Heart right ventricle (tissue), 16 donors: ENCODE results near the gene PLA2G4C. TPM values are rescaled to one million over a fixed set of nuclear protein-coding genes. Genes with fewer than 3 reads are reported as not detected.

Experiments used
- ATAC-seq, 8 donors: fragments of 200-7000 bp; cut with Tn5 transposase; one replicate each; pipeline ENCODE4 v1.9.1; 2020; ENCODE audit warnings: mild to moderate bottlenecking in 8 of 8, moderate library complexity in 8 of 8, moderate number of reproducible peaks in 1 of 8
- DNase-seq, 2 donors: peaks; one replicate each; pipeline ENCODE4 v3.0.0-alpha.2; 2020
- H3K27ac ChIP-seq, 10 donors: fragments of 200-600 bp; sonication (generic) in 2 of 10; one replicate each; pipeline versions ENCODE4 v1.5.0 to v1.8.0; 2020 to 2022; ENCODE audit warnings: mild to moderate bottlenecking in 3 of 10
- H3K27me3 ChIP-seq, 7 donors: fragments of 200-600 bp; one replicate each; pipeline ENCODE4 v1.8.0; 2021 to 2022; ENCODE audit warnings: mild to moderate bottlenecking in 2 of 7
- H3K36me3 ChIP-seq, 9 donors: fragments of 200-600 bp; sonication (generic) in 1 of 9; one replicate each; pipeline versions ENCODE4 v1.5.0 to v1.8.0; 2020 to 2022; ENCODE audit warnings: mild to moderate bottlenecking in 2 of 9
- H3K4me1 ChIP-seq, 9 donors: fragments of 200-600 bp; sonication (generic) in 1 of 9; one replicate each; pipeline versions ENCODE4 v1.5.0 to v1.8.0; 2020 to 2022; ENCODE audit warnings: mild to moderate bottlenecking in 4 of 9
- H3K4me3 ChIP-seq, 10 donors: fragments of 200-600 bp; sonication (generic) in 2 of 10; one replicate each; pipeline versions ENCODE4 v1.5.0 to v1.8.0; 2020 to 2022; ENCODE audit warnings: mild to moderate bottlenecking in 7 of 10, moderate library complexity in 2 of 10
- H3K9me3 ChIP-seq, 11 donors: fragments of 200-600 bp in 10 of 11; sonication (generic) in 2 of 11; one replicate each; pipeline versions ENCODE4 v1.5.0 to v1.8.0; 2013 to 2022; ENCODE audit warnings: mild to moderate bottlenecking in 2 of 11, control low read depth in 1 of 11, moderate library complexity in 1 of 11
- WGBS, 2 donors: extraction: QIAGEN DNeasy Blood & Tissue Kit; methylation state at CpG; one replicate each; pipeline ENCODE4 v1.1.7; 2013; ENCODE audit warnings: inconsistent platforms in 1 of 2; 5-methylcytosine and 5-hydroxymethylcytosine counted together
- intact Hi-C, 10 donors: fragments of 100-400 bp; cut with DNase I; formaldehyde crosslinking; loops; one replicate each; pipeline versions ENCODE4 v1.11.1 to v1.14.2; 2022
- polyA plus RNA-seq, 2 donors: library from polyadenylated mRNA; stranded (reverse); fragments of 200-250 nt; gene quantifications; one replicate each; pipeline ENCODE4 v1.2.3, GENCODE V29; 2013
- total RNA-seq, 10 donors: library from RNA; stranded (reverse); fragmentation: NEBNext Ultra II Directional in 3 of 10; extraction: Animal tissue kit (Norgen Biotek cat#: 25700) in 3 of 10; gene quantifications; one replicate each; pipeline versions ENCODE4 v1.2.1 to v1.2.4, GENCODE V29; 2021 to 2023
- TF ChIP-seq, protein P1 (sequence below), 9 donors: fragments of 200-600 bp; sonication (generic) in 2 of 9; IDR thresholded peaks; one replicate each; pipeline versions ENCODE4 v1.5.0 to v1.8.0; 2021 to 2022; ENCODE audit warnings: antibody characterized with exemption in 9 of 9, mild to moderate bottlenecking in 5 of 9, moderate library complexity in 1 of 9
- donor health status: Arrhythmogenic right ventricular cardiomyopathy.
- donor health status: ischemic (EF 13 %, LVEDD 7.1; RV severe dilation, severe dysfunction).
- donor health status: healthy with polysubstance abuse.
- donor health status: DM: no; HTN: yes; CAD: no.
- donor health status: DM: no; HTN: no; CAD: no.
- donor health status: ischemic (EF 25% LVEDD 6.9; RV normal size, moderate dysfunction).
- donor health status: ischemic (EF 25% LVEDD 5.7; RV mildly dilated, moderate dysfunction).
- donor health status: healthy.
- donor health status: DM: yes; HTN: yes; CAD: no.
- donor health status: Ischemic cardiomyopathy.
- donor health status: ischemic (EF 35%, LVEDD 5.7; RV mildly dilated, moderate dysfunction).
- donor health status: nonischemic (EF 11% LVEDD 7.7; RV severe dilation, severe dysfunction).
- donor health status: DM: yes; HTN: yes; CAD: no.
- donor health status: PGD.
- donor health status: ischemic (EF 29% LVEDD 5.4; RV normal size, mild dysfunction).
- donor health status: nonischemic (EF 23%, LVEDD 6.1; RV moderate dilation, normal function).

Gene PLA2G4C
- total and polyA plus RNA-seq, 12 donors: 15.0 to 71.2 (median 46.3) TPM

DNA sequence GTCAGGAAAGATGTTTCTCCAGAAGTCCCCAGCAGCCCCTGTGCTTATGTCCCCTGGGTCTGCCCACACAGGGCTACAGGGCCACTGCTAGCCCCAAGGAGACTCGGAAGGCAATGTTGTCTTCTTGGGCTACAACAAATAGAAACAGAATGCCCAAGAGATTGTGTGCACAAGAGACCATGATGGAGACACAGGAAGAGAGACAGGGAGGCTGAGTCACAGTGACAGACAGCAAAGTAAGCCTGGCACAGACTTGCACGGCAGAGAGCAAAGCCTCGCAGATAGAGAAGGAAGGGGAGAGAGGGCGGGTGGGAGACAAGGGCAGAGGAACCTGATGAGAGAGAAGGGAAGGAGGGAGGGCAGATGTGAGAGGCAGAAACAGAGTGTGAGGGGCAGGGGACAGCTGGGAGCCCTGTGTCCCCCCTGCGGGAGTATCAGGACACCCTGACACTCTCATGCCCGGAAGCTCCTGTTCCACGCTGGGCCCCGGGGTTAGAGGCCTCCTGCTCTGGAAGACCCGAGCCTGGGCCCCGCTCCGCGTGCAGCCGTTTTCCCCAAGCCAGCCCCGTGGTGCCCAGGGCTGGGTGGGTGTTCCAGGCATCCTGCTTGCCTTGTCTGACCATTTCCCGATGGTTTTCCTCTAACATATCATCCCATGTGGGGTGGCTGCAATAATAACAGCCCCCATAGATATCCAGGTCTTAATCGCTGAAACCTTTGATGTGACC is 2.7 kb upstream of the PLA2G4C start:
- H3K4me1 ChIP-seq: peaks cover 0 to 34% (median 19%) of the 10 kb centered on the region in 9 donors
- no peak for ATAC-seq
- 80 to 88% methylated on average over 16 of the region's 16 CpGs for WGBS, 2 donors
- no peaks in the 10 kb centered on the region for H3K9me3 ChIP-seq
- H3K27me3 ChIP-seq: no peaks in the 10 kb centered on the region
- no peak for DNase-seq
- H3K36me3 ChIP-seq: peaks cover 0 to 15% (median 0%) of the 10 kb centered on the region in 9 donors
- H3K27ac ChIP-seq: no peak overlapping the region
- intact Hi-C loops: no loop called here
- no peak overlapping the region for H3K4me3 ChIP-seq
- TF ChIP-seq, protein P1, sequence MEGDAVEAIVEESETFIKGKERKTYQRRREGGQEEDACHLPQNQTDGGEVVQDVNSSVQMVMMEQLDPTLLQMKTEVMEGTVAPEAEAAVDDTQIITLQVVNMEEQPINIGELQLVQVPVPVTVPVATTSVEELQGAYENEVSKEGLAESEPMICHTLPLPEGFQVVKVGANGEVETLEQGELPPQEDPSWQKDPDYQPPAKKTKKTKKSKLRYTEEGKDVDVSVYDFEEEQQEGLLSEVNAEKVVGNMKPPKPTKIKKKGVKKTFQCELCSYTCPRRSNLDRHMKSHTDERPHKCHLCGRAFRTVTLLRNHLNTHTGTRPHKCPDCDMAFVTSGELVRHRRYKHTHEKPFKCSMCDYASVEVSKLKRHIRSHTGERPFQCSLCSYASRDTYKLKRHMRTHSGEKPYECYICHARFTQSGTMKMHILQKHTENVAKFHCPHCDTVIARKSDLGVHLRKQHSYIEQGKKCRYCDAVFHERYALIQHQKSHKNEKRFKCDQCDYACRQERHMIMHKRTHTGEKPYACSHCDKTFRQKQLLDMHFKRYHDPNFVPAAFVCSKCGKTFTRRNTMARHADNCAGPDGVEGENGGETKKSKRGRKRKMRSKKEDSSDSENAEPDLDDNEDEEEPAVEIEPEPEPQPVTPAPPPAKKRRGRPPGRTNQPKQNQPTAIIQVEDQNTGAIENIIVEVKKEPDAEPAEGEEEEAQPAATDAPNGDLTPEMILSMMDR (IDR thresholded peaks at IDR 0.05): no peak

DNA sequence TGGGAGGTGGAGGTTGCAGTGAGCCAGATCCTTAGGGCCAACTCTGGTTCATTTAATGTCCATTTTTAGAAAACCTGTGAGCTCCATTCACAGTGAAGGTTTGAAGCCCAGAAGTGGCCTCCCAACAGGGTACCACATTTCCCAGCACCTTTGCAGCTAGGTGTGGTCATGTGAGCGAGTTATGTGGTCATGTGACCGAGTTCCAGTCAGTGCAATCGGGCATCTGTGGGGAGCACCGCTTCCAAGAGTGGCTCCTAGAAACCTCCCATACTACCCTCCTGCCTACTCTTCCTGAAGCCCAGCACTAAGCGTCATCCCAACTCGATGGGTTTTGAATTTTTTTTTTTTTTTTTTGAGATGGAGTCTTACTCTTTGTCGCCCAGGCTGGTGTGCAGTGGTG is 663 bp upstream of the PLA2G4C start:
- peaks cover 0 to 12% (median 0%) of the 10 kb centered on the region in 9 donors for H3K36me3 ChIP-seq
- peaks cover 0 to 40% (median 27%) of the 10 kb centered on the region in 9 donors for H3K4me1 ChIP-seq
- H3K4me3 ChIP-seq: peak overlapping the region in 3 of 10 donors; percentile 51 to 64 (median 64)
- H3K27ac ChIP-seq: peak overlapping the region; percentile 82 to 98 (median 96)
- no peaks in the 10 kb centered on the region for H3K9me3 ChIP-seq
- TF ChIP-seq, protein P1 (IDR thresholded peaks at IDR 0.05): no peak
- 56 to 58% methylated on average over 7 of the region's 7 CpGs for WGBS, 2 donors
- no peak for DNase-seq
- intact Hi-C loops: no loop called here
- no peak for ATAC-seq
- no peaks in the 10 kb centered on the region for H3K27me3 ChIP-seq

GRCh38 chr19:48108997-48109782 is 1.4 kb downstream of the PLA2G4C start:
- Histone ChIP-seq H3K27me3 (no peaks in the 10 kb centered on the region), H3K4me3 (peak overlapping the region in 6 of 10 donors; percentile 51 to 73 (median 64)), H3K36me3 (peaks cover 0 to 19% (median 8%) of the 10 kb centered on the region in 9 donors), H3K4me1 (peaks cover 0 to 40% (median 27%) of the 10 kb centered on the region in 9 donors), H3K9me3 (no peaks in the 10 kb centered on the region), H3K27ac (peak overlapping the region in 8 of 10 donors; percentile 94 to 98 (median 96))
- TF ChIP-seq, protein P1 (IDR thresholded peaks at IDR 0.05): no peak
- 82 to 89% methylated on average over 15 of the region's 15 CpGs for WGBS, 2 donors
- DNase-seq (no peak), ATAC-seq (no peak)
- intact Hi-C loops: loop anchor here in 3 of 10 donors (5.0 to 10.0 kb wide), 4 partner anchors 43 to 156 kb away; partner anchors contain the start of gene CARD8 (in 1 of the 3)

GRCh38 chr19:48103922-48104321 is 6.7 kb downstream of the PLA2G4C start:
- intact Hi-C loops: loop anchor here in 2 of 10 donors (10.0 kb wide), 2 partner anchors 151 to 161 kb away; partner anchors contain the start of gene CARD8 (in 1 of the 2)
- DNase-seq (no peak), ATAC-seq (no peak)
- Histone ChIP-seq H3K27ac (no peak overlapping the region), H3K4me3 (no peak overlapping the region), H3K36me3 (peaks cover 0 to 71% (median 36%) of the 10 kb centered on the region in 9 donors), H3K27me3 (no peaks in the 10 kb centered on the region), H3K9me3 (no peaks in the 10 kb centered on the region), H3K4me1 (peaks cover 0 to 19% (median 11%) of the 10 kb centered on the region in 9 donors)
- TF ChIP-seq, protein P1 (IDR thresholded peaks at IDR 0.05): no peak
- 91 to 95% methylated on average over 5 of the region's 5 CpGs for WGBS, 2 donors
